AG09309 (cell line): ENCODE measurements around the gene CAPZB.
A peak's percentile ranks its signal among the peaks of the same experiment; 100 is the strongest.

Experiments
- DNase-seq: peaks from one replicate; pipeline ENCODE4 v3.0.0-alpha.2; 2010; ENCODE audit warnings: low read depth
- H3K4me3 ChIP-seq: 2 replicates; pipeline ENCODE4 v1.5.1; 2011; ENCODE audit warnings: mild to moderate bottlenecking, low read depth, low read length, moderate library complexity; ENCODE audit not compliant: control insufficient read depth
- CTCF ChIP-seq: IDR thresholded peaks from 2 replicates; pipeline ENCODE4 v1.5.1; 2011; ENCODE audit warnings: mild to moderate bottlenecking, low read depth, low read length, inconsistent platforms; ENCODE audit not compliant: insufficient read depth, control insufficient read depth; ENCODE audit errors: missing control alignments

Gene CAPZB

GRCh38 chr1:19342062-19342750, 143.1 kb downstream of the CAPZB start:
- no peak for TF ChIP-seq CTCF
- no peak overlapping the region for H3K4me3 ChIP-seq
- no peak for DNase-seq

- no peak overlapping the region for H3K4me3 ChIP-seq
- DNase-seq, result peak; percentile 11
These were observed 143.9 kb downstream of the CAPZB start for GRCh38 chr1:19341201-19342061.

GRCh38 chr1:19340387-19340937, 144.9 kb downstream of the CAPZB start:
- DNase-seq, result no peak
- H3K4me3 ChIP-seq, result no peak overlapping the region
- TF ChIP-seq CTCF, result no peak

More at GRCh38 chr1:19341201-19342061, 143.9 kb downstream of the CAPZB start:
- TF ChIP-seq CTCF, result peak; percentile 89

- DNase-seq, result no peak
- no peak for TF ChIP-seq CTCF
- H3K4me3 ChIP-seq, result no peak overlapping the region
These were observed 146.0 kb downstream of the CAPZB start for GRCh38 chr1:19339214-19339861.

- no peak for TF ChIP-seq CTCF
- H3K4me3 ChIP-seq, result no peak overlapping the region
- DNase-seq, result no peak
These were observed 147.0 kb downstream of the CAPZB start for GRCh38 chr1:19338323-19338762.

GRCh38 chr1:19337289-19337688, 148.1 kb downstream of the CAPZB start:
- no peak for TF ChIP-seq CTCF
- no peak for DNase-seq
- H3K4me3 ChIP-seq, result no peak overlapping the region
